ENCODE results near the gene BRD3OS. TPM values are rescaled to one million over a fixed set of nuclear protein-coding genes. Genes with fewer than 3 reads are reported as not detected.
"Not testable (repeated sequence)": the region's sequence is repeated elsewhere in the genome, so short reads cannot be mapped to it uniquely, and the experiment has no call there.

BRD3OS gene
- total RNA-seq, 1 experiment from 2014 or later: 20.1 TPM

DNA sequence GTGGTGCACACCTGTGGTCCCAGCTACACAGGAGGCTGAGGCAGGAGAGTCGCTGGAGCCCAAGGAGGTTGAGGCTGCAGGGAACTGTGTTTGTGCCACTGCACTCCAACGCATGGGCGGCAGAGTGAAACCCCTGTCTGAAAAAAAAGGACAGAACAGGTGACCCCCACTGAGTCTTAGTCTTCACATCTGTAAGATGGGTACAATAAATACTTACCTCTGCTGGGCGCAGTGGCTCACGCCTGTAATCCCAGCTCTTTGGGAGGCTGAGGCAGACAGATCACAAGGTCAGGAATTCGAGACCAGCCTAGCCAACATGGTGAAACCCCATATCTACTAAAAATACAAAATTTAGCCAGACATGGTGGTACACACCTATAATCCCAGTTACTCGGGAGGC is 47.4 kb downstream of the BRD3OS start:
- H3K27ac ChIP-seq, H3K27me3 ChIP-seq, DNase-seq, H3K4me3 ChIP-seq, H3K4me1 ChIP-seq, H3K36me3 ChIP-seq: not testable (repeated sequence)
- H3K9me3 ChIP-seq (replicated peaks): peaks cover 14% of the 10 kb centered on the region

DNA sequence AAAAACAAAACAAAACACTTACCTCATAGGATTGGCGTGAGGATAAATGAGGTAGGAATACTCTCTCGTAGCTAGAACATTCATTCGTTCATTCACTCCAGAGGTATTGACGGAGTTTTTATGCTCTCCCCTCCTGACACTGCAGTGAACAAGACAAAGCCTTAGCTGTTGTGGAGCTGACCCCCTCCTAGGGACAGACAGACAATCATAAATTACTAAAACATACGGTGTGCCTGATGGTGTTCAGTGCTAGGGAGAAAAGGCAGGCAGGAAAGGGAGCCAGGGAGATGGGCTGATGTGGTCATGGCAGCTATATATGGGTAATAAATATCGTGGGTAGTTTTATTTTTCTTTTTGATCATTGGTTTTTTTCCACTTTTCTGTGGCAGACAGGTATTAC is 48.2 kb downstream of the BRD3OS start:
- H3K27ac ChIP-seq: no peak overlapping the region
- H3K27me3 ChIP-seq: 0 out of 2 replicates have a peak, but pooled peaks cover 6% of the 10 kb centered on the region
- peaks cover 14% of the 10 kb centered on the region for H3K9me3 ChIP-seq (replicated peaks)
- no peak for DNase-seq
- no peaks in the 10 kb centered on the region for H3K36me3 ChIP-seq
- no peak overlapping the region for H3K4me3 ChIP-seq
- peaks cover 4% of the 10 kb centered on the region for H3K4me1 ChIP-seq

DNA sequence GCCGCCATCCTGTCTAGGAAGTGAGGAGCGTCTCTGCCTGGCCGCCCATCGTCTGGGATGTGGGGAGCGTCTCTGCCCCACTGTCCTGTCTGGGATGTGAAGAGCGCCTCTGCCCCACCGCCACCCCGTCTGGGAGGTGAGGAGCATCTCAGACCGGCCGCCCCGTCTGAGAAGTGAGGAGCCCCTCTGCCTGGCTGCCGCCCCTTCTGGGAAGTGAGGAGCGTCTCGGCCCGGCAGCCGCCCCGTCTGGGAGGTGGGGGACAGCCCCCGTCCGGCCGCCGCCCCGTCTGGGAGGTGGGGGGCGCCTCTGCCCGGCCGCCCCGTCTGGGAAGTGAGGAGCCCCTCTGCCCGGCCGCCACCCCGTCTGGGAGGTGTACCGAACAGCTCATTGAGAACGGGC is 50.4 kb downstream of the BRD3OS start:
- not testable (repeated sequence) for H3K27me3 ChIP-seq, H3K4me1 ChIP-seq, H3K4me3 ChIP-seq, H3K27ac ChIP-seq, H3K36me3 ChIP-seq, DNase-seq
- peaks cover 23% of the 10 kb centered on the region for H3K9me3 ChIP-seq (replicated peaks)

DNA sequence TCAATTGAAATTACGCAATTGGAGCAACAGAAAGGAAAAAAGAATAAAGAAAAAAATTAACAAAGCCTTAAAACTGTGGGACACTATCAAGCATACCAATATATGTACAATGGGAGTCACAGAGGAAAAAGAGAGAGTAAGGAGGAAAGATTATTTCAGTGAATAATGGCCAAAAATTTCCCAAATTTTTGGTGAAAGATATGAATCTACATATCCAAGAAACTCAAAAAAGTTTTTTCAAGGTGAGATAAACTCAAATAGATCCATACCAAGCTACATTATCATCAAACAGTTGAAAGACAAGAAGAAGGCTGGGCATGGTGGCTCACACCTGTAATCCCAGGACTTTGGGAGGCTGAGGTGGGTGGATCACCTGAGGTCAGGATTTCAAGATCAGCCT is 51.4 kb downstream of the BRD3OS start:
- H3K4me1 ChIP-seq: no peaks in the 10 kb centered on the region
- peaks cover 27% of the 10 kb centered on the region for H3K9me3 ChIP-seq (replicated peaks)
- no peaks in the 10 kb centered on the region for H3K27me3 ChIP-seq
- no peak overlapping the region for H3K4me3 ChIP-seq
- H3K36me3 ChIP-seq: no peaks in the 10 kb centered on the region; the same call in 1 of the 2 replicates
- no peak overlapping the region for H3K27ac ChIP-seq
- DNase-seq: no peak

Other genes starting within 250 kb of the BRD3OS start
- gene VAV2, start 33.2 kb upstream of the BRD3OS start, total RNA-seq (2014; rRNA removed; shearing (Covaris generic)): 24.0 and 28.0 TPM in 2 replicates
- 39.5 and 43.3 TPM in 2 replicates for gene BRD3, start 42.5 kb downstream of the BRD3OS start, total RNA-seq (2014; rRNA removed; shearing (Covaris generic))
- 76.4 and 84.9 TPM in 2 replicates for gene WDR5, start 110.6 kb downstream of the BRD3OS start, total RNA-seq (2014; rRNA removed; shearing (Covaris generic))
- gene RNU6ATAC, start 139.1 kb downstream of the BRD3OS start, total RNA-seq (2014; rRNA removed; shearing (Covaris generic)): not detected in 2 replicates